Measurements from ENCODE around the gene AP3B1.
"Not testable (repeated sequence)": the region's sequence is repeated elsewhere in the genome, so short reads cannot be mapped to it uniquely, and the experiment has no call there.

Gene AP3B1

GRCh38 chr5:78236046-78236445, 58.5 kb downstream of the AP3B1 start:
- no peak for DNase-seq

DNA sequence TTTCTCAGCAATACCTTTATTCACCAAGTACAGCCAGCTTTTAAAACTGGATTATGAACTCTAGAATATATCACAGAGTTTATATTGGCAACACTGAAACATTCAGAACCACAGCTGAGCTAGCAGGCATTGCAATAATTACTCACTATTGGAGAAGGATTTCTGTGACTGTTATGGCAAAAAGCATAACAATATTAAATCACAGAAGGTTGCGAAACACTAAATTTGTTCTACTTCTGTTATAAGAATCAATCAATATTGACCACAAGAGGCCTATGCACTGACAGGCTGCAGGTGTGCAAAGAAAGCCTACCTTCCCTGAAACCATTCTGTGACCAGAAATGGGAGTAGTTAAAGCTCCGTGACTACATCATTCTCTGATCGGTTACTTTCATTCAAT, 59.2 kb downstream of the AP3B1 start:
- peak; percentile 16 for DNase-seq

GRCh38 chr5:78234804-78235203, 59.7 kb downstream of the AP3B1 start:
- no peak for DNase-seq

GRCh38 chr5:78232163-78232562, 62.3 kb downstream of the AP3B1 start:
- DNase-seq, result no peak

DNA sequence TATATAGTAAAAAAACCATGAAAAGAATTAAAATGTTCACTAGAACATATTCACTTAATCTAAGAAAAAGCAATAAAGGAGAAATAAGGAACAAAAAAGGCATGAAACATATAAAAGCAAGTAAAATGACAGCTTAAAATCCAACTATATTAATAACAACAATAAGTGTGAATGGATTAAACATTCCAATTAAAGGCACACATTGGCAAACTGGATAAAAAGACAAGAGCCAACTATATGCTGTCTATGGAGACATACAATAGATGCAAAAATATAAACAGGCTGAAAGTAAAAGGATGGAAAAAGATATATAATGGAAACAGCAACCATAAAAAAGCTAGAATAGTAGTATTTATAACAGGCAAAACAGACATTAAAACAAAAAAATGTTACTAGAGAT, 70.1 kb downstream of the AP3B1 start:
- DNase-seq, result no peak

GRCh38 chr5:78221964-78222451, 72.5 kb downstream of the AP3B1 start:
- DNase-seq, result no peak

- no peak for DNase-seq
These were observed 73.0 kb downstream of the AP3B1 start for GRCh38 chr5:78221467-78221866.

DNA sequence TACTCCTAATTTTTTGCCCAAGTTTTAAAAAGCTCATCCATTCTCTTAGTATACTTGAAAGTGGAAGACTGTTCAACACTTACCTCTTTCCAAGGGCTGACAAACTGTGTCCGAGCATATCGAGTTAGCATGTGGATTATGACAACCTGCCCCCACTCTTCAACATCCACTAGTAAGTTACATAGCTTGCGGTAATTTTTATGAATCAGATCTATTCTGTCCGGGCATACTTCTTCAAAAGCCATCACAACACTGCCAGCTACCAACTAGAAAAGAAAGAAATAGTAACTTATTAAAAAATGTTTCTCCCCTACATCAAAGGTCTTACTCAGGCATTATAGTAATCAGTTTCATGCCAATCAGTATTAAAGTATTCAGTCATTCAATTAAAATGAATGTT, 78.5 kb downstream of the AP3B1 start:
- no peak for DNase-seq

DNA sequence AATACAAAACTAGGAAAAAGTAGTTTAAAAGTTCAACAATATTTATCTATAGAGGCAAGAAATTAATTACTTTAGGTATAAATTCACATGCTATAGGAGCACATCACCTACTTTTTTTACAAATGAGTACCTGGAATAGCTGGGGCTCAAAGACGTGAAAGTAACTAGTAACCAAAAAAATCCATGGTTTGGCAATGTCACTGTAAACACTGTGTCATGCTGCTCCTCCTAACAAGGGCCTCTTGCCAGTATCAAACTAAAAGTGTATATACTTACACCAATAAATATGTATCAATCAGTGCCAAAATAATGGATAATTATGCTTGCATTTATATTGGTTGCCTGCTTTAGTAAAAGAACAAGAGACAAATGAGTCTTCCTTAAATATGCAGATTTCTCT, 78.9 kb downstream of the AP3B1 start:
- no peak for DNase-seq

DNA sequence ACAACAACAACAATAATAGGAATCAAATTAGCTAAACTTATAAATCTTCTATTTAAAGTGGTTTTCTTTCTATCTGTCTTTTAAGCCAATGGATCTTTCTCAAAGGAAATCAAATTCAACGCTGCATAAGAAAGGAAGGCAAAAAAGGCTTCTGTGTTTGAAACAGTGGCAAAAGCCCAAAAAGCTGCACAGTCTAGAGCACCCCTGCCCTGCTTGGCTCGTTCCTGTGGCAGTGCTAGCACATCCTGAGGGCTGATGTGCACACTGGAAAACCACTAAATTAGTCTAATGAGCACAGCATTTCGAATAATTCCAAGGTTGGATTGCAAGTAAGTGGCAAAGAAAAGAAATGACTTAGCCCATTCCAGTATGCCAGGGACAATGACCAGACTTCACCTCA, 80.7 kb downstream of the AP3B1 start:
- no peak for DNase-seq

DNA sequence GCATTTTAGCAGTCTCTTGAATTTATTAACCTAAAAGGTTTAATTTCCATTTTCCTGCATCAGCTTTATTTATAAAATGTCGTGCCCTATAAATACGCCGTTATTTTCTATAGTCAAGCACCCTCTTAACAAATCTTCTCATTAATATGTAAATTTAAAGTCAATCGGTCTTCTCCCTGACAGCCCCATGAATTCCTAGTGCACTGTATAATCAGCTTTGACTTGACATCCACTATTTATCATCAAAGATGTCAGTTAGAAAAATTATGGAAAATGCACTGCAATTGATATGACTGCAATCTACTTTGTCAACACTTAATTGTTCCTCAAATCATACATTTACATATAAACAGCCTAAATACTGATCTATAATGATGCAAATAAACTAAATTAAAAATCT, 83.4 kb downstream of the AP3B1 start:
- no peak for DNase-seq

- DNase-seq, result no peak
These were observed 90.3 kb downstream of the AP3B1 start for GRCh38 chr5:78204241-78204640.

- DNase-seq, result no peak
These were observed 90.7 kb downstream of the AP3B1 start for GRCh38 chr5:78203815-78204214.

DNA sequence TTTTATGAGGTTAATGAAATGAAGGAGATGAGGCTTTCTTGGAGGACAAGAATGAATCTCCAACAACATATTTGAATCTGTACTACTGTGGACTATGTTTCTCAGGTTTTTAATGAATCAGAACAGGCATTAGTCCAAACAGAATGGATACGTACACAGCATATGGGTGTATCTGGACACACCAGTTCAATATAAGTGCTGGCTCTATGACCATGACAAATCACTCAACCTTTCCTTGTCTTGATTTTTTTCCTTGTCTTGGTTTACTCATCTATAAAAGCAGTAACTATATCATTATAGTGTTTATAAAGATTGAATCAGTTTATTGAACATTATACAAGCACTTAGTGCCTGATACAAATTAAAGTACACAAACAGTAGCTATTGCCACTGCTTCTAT, 104.1 kb downstream of the AP3B1 start:
- no peak for DNase-seq

- not testable (repeated sequence) for DNase-seq
These were observed 105.8 kb downstream of the AP3B1 start for GRCh38 chr5:78188681-78189080.

- DNase-seq, result no peak
These were observed 107.3 kb downstream of the AP3B1 start for GRCh38 chr5:78187172-78187571.

GRCh38 chr5:78182838-78183237, 111.7 kb downstream of the AP3B1 start:
- no peak for DNase-seq

DNA sequence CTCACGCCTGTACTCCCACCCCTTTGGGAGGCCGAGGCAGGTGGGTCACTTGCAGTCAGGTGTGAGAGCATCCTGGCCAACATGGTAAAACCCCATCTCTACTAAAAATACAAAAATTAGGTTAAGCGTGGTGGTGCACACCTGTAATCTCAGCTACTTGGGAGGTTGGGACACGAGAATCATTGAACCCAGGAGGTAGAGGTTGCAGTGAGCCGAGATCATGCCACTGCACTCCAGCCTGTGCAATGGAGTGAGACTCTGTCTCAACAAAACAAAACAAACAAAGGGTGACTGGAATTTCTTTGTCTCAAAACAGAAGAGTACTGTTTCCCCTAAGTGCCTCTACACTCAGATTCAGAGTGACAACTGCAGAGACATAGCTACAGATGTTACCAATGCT, 116.1 kb downstream of the AP3B1 start:
- no peak for DNase-seq

DNA sequence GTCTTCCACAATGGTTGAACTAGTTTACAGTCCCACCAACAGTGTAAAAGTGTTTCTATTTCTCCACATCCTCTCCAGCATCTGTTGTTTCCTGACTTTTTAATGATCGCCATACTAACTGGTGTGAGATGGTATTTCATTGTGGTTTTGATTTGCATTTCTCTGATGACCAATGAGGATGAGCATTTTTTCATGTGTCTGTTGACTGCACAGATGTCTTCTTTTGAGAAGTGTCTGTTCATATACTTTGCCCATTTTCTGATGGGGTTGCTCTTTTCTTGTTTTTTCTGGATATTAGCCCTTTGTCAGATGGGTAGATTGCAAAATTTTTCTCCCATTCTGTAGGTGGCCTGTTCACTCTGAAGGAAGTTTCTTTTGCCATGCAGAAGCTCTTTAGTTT, 124.2 kb downstream of the AP3B1 start:
- DNase-seq, result not testable (repeated sequence)

DNA sequence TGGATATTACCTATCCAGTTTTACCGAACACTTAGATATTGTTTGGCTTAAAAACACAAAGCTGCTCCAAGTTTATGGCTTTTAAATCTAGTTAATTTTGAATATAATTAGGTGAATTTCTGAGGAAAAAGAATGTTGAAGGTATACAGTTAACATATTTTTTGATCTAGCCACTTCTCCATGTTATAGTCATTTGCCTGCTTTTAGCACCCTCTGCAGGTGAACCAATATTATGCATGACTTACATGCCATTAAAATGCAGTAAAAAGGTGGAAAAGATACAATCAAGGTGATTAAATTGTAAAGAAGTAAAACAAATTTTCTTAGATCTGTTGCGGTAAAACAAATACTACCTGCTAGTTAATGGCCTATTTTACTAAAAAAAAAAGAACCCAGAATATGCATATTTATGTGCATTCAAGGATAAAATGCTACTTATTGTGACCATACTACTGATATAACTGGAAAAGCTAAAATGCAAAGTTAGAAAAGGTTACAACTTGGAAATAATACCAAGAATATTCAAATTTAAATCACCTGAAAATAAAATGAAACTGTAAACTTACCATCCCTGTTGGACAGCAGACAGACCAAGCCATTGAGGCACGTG, 132.1 kb downstream of the AP3B1 start:
- peak; percentile 37 for DNase-seq

DNA sequence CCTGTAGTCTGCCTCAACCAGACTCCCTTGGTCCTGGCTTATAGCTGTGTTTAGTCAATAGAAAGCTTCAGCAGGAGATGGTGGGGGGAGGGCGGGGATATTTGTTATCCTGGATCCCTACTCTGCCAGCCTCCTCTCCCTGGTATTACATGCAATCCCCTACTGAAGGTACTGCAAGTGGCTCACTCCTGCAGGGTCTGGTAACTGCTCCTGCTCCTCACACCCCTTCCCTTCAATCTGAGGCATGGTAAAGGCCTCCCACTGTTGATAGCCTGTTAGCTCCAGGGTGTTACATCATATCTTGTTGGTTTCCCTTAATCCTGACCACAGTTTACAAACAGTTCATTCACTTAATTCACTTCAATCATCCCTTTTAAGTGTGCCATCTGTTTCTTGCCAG, 137.5 kb downstream of the AP3B1 start:
- no peak for DNase-seq

DNA sequence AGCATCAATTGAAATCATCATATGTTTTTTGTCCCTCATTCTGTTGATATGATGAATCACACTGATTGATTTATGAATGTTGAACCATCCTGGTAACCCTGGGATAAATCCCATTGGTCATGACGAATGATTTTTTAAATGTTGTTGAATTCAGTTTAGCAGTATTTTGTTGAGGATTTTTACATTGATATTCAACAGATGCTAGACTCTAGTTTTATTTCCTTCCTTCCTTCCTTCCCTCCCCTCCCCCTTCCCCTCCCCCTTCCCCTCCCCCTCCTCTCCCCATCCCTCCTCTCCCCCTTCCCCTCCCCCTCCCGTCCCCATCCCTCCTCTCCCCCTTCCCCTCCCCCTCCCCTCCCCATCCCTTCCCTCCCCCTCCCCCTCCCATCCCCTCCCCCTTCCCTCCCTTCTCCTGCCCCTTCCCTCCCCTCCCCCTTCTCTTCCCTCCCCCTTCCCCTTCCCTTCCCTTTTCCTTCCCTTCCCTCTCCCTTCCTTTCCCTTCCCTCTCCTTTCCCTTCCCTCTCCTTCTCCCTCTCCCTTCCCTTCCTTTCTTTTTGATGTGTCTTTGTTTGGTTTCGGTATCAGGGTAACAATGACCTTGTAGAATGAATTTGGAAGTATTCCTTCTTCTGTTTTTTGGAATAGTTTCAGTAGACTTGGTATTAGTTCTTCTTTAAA, 142.8 kb downstream of the AP3B1 start:
- no peak for DNase-seq

GRCh38 chr5:78137290-78137689, 157.2 kb downstream of the AP3B1 start:
- DNase-seq, result no peak

GRCh38 chr5:78133423-78133822, 161.1 kb downstream of the AP3B1 start:
- no peak for DNase-seq

- no peak for DNase-seq
These were observed 162.0 kb downstream of the AP3B1 start for GRCh38 chr5:78132507-78132906.
